ENCODE measurements around the gene LRRC32.

LRRC32 gene

GRCh38 chr11:76642341-76642740 is 28.2 kb downstream of the LRRC32 start:
- Histone ChIP-seq H3K27ac (no peak overlapping the region), H3K4me3 (ENCODE audit: low read depth in 1 of 2, low read length in 1 of 2) (no peak overlapping the region), H3K9me3 (no peaks in the 10 kb centered on the region), H3K36me3 (no peaks in the 10 kb centered on the region), H3K27me3 (peaks cover 38% of the 10 kb centered on the region), H3K4me1 (ENCODE audit: control insufficient read depth in 1 of 2, insufficient read depth in 1 of 2, low read depth in 1 of 2, low read length in 1 of 2) (peaks cover 0 to 3% of the 10 kb centered on the region in 2 experiments)
- TF ChIP-seq CTCF (IDR thresholded peaks at IDR 0.05), result no peak

GRCh38 chr11:76641905-76642304 is 28.6 kb downstream of the LRRC32 start:
- Histone ChIP-seq H3K4me1 (ENCODE audit: control insufficient read depth in 1 of 2, insufficient read depth in 1 of 2, low read depth in 1 of 2, low read length in 1 of 2) (peaks cover 0 to 3% of the 10 kb centered on the region in 2 experiments), H3K9me3 (no peaks in the 10 kb centered on the region), H3K36me3 (no peaks in the 10 kb centered on the region), H3K4me3 (ENCODE audit: low read depth in 1 of 2, low read length in 1 of 2) (no peak overlapping the region), H3K27me3 (peaks cover 40% of the 10 kb centered on the region), H3K27ac (no peak overlapping the region)
- no peak for TF ChIP-seq CTCF (IDR thresholded peaks at IDR 0.05)

GRCh38 chr11:76640501-76640900 is 30.0 kb downstream of the LRRC32 start:
- H3K27me3 ChIP-seq, result peaks cover 41% of the 10 kb centered on the region

GRCh38 chr11:76639621-76640020 is 30.9 kb downstream of the LRRC32 start:
- Histone ChIP-seq H3K27ac (no peak overlapping the region), H3K4me3 (ENCODE audit: low read depth in 1 of 2, low read length in 1 of 2) (no peak overlapping the region), H3K9me3 (no peaks in the 10 kb centered on the region), H3K4me1 (ENCODE audit: control insufficient read depth in 1 of 2, insufficient read depth in 1 of 2, low read depth in 1 of 2, low read length in 1 of 2) (peaks cover 0 to 3% of the 10 kb centered on the region in 2 experiments), H3K36me3 (no peaks in the 10 kb centered on the region), H3K27me3 (peaks cover 39% of the 10 kb centered on the region)
- TF ChIP-seq CTCF (IDR thresholded peaks at IDR 0.05), result no peak

More at GRCh38 chr11:76640501-76640900, 30.0 kb downstream of the LRRC32 start:
- TF ChIP-seq CTCF (IDR thresholded peaks at IDR 0.05), result no peak
- no peak overlapping the region for H3K27ac ChIP-seq
- H3K36me3 ChIP-seq, result no peaks in the 10 kb centered on the region
- peaks cover 0 to 3% of the 10 kb centered on the region in 2 experiments for H3K4me1 ChIP-seq (ENCODE audit: control insufficient read depth in 1 of 2, insufficient read depth in 1 of 2, low read depth in 1 of 2, low read length in 1 of 2)
- no peaks in the 10 kb centered on the region for H3K9me3 ChIP-seq
- no peak overlapping the region for H3K4me3 ChIP-seq (ENCODE audit: low read depth in 1 of 2, low read length in 1 of 2)

- Histone ChIP-seq H3K9me3 (no peaks in the 10 kb centered on the region), H3K27ac (no peak overlapping the region), H3K36me3 (no peaks in the 10 kb centered on the region), H3K4me1 (ENCODE audit: control insufficient read depth in 1 of 2, insufficient read depth in 1 of 2, low read depth in 1 of 2, low read length in 1 of 2) (peaks cover 0 to 3% of the 10 kb centered on the region in 2 experiments), H3K4me3 (ENCODE audit: low read depth in 1 of 2, low read length in 1 of 2) (no peak overlapping the region), H3K27me3 (peaks cover 37% of the 10 kb centered on the region)
- no peak for TF ChIP-seq CTCF (IDR thresholded peaks at IDR 0.05)
Observed at GRCh38 chr11:76638270-76639197, 32.0 kb downstream of the LRRC32 start.

All from neutrophil (primary cell).